H1 (cell line): ENCODE measurements around the gene NDEL1. TPM values are rescaled to one million over a fixed set of nuclear protein-coding genes. Genes with fewer than 3 reads are reported as not detected.

Experiments
- CTCF ChIA-PET: fragments of 300-600 bp; sonication (Branson Sonifier 250); formaldehyde crosslinking; loops from one replicate; lab custom pipeline; 2021; ENCODE audit not compliant: partially characterized antibody; lab: Charles Lee
- POLR2A ChIA-PET: fragments of 300-600 bp; sonication (Branson Sonifier 250); formaldehyde crosslinking; loops from one replicate; lab custom pipeline; 2021; ENCODE audit warnings: inconsistent platforms; ENCODE audit not compliant: partially characterized antibody; lab: Charles Lee
- DNase-seq, 2 experiments: peaks; one replicate each; pipeline versions ENCODE4 v3.0.0 to v3.0.0-alpha.2; 2010 to 2022; ENCODE audit warnings: low spot score in 2 of 2, low read depth in 1 of 2, mixed read lengths in 1 of 2
- FAIRE-seq: peaks from 2 replicates; lab custom pipeline; 2011; peaks lifted over from hg19 to GRCh38; lab: Jason Lieb, UNC
- H2AFZ ChIP-seq: 2 replicates; pipeline ENCODE4 v1.8.1; 2012; ENCODE audit warnings: low read length, inconsistent platforms
- H2AK5ac ChIP-seq: 2 replicates; pipeline ENCODE4 v1.6.1; 2013; ENCODE audit warnings: low read depth, low read length
- H2BK120ac ChIP-seq: replicated peaks from 2 replicates; pipeline ENCODE3; 2013; ENCODE audit warnings: low read depth, low read length, inconsistent platforms
- H2BK12ac ChIP-seq: 2 replicates; pipeline ENCODE4 v1.6.1; 2013; ENCODE audit warnings: low read depth, low read length
- H2BK15ac ChIP-seq: 2 replicates; pipeline ENCODE4 v1.6.1; 2013; ENCODE audit warnings: low read length
- H2BK20ac ChIP-seq: 2 replicates; pipeline ENCODE4 v1.6.1; 2013; ENCODE audit warnings: low read length
- H2BK5ac ChIP-seq: 2 replicates; pipeline ENCODE4 v1.6.1; 2013; ENCODE audit warnings: low read depth, low read length
- H3K14ac ChIP-seq: 2 replicates; pipeline ENCODE4 v1.6.1; 2013; ENCODE audit warnings: inconsistent platforms; ENCODE audit not compliant: insufficient read length
- H3K18ac ChIP-seq: 2 replicates; pipeline ENCODE4 v1.6.1; 2013; ENCODE audit warnings: low read length; ENCODE audit errors: extremely low read depth
- H3K23ac ChIP-seq: 2 replicates; pipeline ENCODE4 v1.6.1; 2013; ENCODE audit warnings: inconsistent platforms; ENCODE audit not compliant: insufficient read length
- H3K23me2 ChIP-seq: 2 replicates; pipeline ENCODE4 v1.6.1; 2013; ENCODE audit warnings: low read depth, low read length
- H3K27ac ChIP-seq: 2 replicates; pipeline ENCODE4 v1.6.1; 2011; ENCODE audit warnings: low read depth, low read length, inconsistent platforms
- H3K27me3 ChIP-seq, 4 experiments: replicated peaks in 1 of 4; 1 replicate in 1 of 4; 2 replicates in 3 of 4; pipeline versions ENCODE4 v1.6.1 to v1.8.1; 2011 to 2013; ENCODE audit warnings: low read length in 3 of 4, mild to moderate bottlenecking in 3 of 4, inconsistent platforms in 2 of 4, mixed read lengths in 2 of 4, moderate library complexity in 1 of 4; ENCODE audit not compliant: control insufficient read depth in 3 of 4, insufficient read depth in 3 of 4; ENCODE audit errors: extremely low read depth in 1 of 4
- H3K36me3 ChIP-seq, 4 experiments: 2 replicates each; pipeline versions ENCODE4 v1.6.1 to v1.8.1; 2011 to 2013; ENCODE audit warnings: mild to moderate bottlenecking in 4 of 4, low read length in 3 of 4, moderate library complexity in 2 of 4, control low read depth in 1 of 4, inconsistent platforms in 1 of 4; ENCODE audit not compliant: insufficient read depth in 4 of 4, control insufficient read depth in 2 of 4
- H3K4ac ChIP-seq: replicated peaks from 2 replicates; pipeline ENCODE3; 2013; ENCODE audit warnings: low read length, low read depth, mixed read lengths, inconsistent platforms; ENCODE audit not compliant: insufficient read length
- H3K4me1 ChIP-seq, 4 experiments: replicated peaks in 1 of 4; 1 replicate in 1 of 4; 2 replicates in 3 of 4; pipeline versions ENCODE4 v1.6.1 to v1.8.1; 2011 to 2013; ENCODE audit warnings: low read length in 3 of 4, inconsistent platforms in 2 of 4, mixed read lengths in 1 of 4; ENCODE audit not compliant: insufficient read depth in 4 of 4, control insufficient read depth in 3 of 4
- H3K4me2 ChIP-seq, 2 experiments: 2 replicates each; pipeline versions ENCODE4 v1.6.1 to v1.8.1; 2011 to 2013; ENCODE audit warnings: low read depth in 2 of 2, low read length in 2 of 2, control low read depth in 1 of 2, inconsistent platforms in 1 of 2, mild to moderate bottlenecking in 1 of 2; ENCODE audit not compliant: insufficient read depth in 1 of 2
- H3K4me3 ChIP-seq, 4 experiments: fragments of 200-600, 300-600 bp in 1 of 4; sonication (generic), shearing (Covaris generic), sonication (Bioruptor Twin) in 1 of 4; 2 replicates each; pipeline versions ENCODE4 v1.5.1 to v1.8.1; 2011 to 2016; ENCODE audit warnings: low read length in 4 of 4, low read depth in 3 of 4, control low read depth in 2 of 4, inconsistent platforms in 2 of 4, mild to moderate bottlenecking in 2 of 4, mixed read lengths in 1 of 4, moderate library complexity in 1 of 4; ENCODE audit not compliant: insufficient read depth in 2 of 4; ENCODE audit errors: extremely low read depth in 1 of 4
- H3K56ac ChIP-seq: replicated peaks from 2 replicates; pipeline ENCODE3; 2013; ENCODE audit warnings: low read depth, mild to moderate bottlenecking, mixed read lengths, low read length, inconsistent platforms; ENCODE audit not compliant: insufficient read length
- H3K79me1 ChIP-seq: 2 replicates; pipeline ENCODE4 v1.6.1; 2013; ENCODE audit warnings: low read depth, low read length, control low read depth
- H3K79me2 ChIP-seq, 2 experiments: 2 replicates each; pipeline versions ENCODE4 v1.6.1 to v1.8.1; 2012 to 2013; ENCODE audit warnings: low read length in 2 of 2, mild to moderate bottlenecking in 2 of 2, inconsistent platforms in 1 of 2; ENCODE audit not compliant: insufficient read depth in 2 of 2, control insufficient read depth in 1 of 2
- H3K9ac ChIP-seq, 4 experiments: replicated peaks in 1 of 4; 1 replicate in 1 of 4; 2 replicates in 3 of 4; pipeline versions ENCODE4 v1.6.1 to v1.8.1; 2011 to 2013; ENCODE audit warnings: low read depth in 3 of 4, low read length in 3 of 4, control low read depth in 2 of 4, mild to moderate bottlenecking in 2 of 4, moderate library complexity in 2 of 4, inconsistent platforms in 1 of 4; ENCODE audit errors: extremely low read depth in 1 of 4
- H3K9me3 ChIP-seq, 2 experiments: 2 replicates each; pipeline versions ENCODE4 v1.6.1 to v1.8.1; 2012 to 2013; ENCODE audit warnings: mild to moderate bottlenecking in 2 of 2, moderate library complexity in 2 of 2, control low read depth in 1 of 2, inconsistent platforms in 1 of 2, low read depth in 1 of 2, low read length in 1 of 2, mixed read lengths in 1 of 2; ENCODE audit not compliant: insufficient read depth in 2 of 2
- H4K20me1 ChIP-seq, 2 experiments: replicated peaks in 1 of 2; 2 replicates each; pipeline versions ENCODE3 to v1.8.1; 2011 to 2013; ENCODE audit warnings: inconsistent platforms in 2 of 2, low read length in 2 of 2, mild to moderate bottlenecking in 1 of 2; ENCODE audit not compliant: insufficient read depth in 2 of 2, control insufficient read depth in 1 of 2
- H4K5ac ChIP-seq: 2 replicates; pipeline ENCODE4 v1.6.1; 2013; ENCODE audit warnings: low read length, low read depth, mixed read lengths, inconsistent platforms; ENCODE audit not compliant: insufficient read length
- H4K8ac ChIP-seq: 2 replicates; pipeline ENCODE4 v1.8.0; 2013; ENCODE audit warnings: mild to moderate bottlenecking, moderate library complexity, low read length, inconsistent platforms; ENCODE audit not compliant: insufficient read depth; ENCODE audit errors: extremely low read depth
- H4K91ac ChIP-seq: replicated peaks from 2 replicates; pipeline ENCODE3; 2013; ENCODE audit warnings: low read length, mixed read lengths, inconsistent platforms; ENCODE audit not compliant: insufficient read length
- CEBPB ChIP-seq: IDR thresholded peaks from 2 replicates; pipeline ENCODE4 v1.6.1; 2012; ENCODE audit warnings: low read depth, low read length
- CREB1 ChIP-seq: IDR thresholded peaks from 2 replicates; pipeline ENCODE4 v1.6.1; 2012; ENCODE audit warnings: inconsistent platforms
- TCF12 ChIP-seq: IDR thresholded peaks from 2 replicates; pipeline ENCODE4 v1.6.1; 2011; ENCODE audit warnings: low read depth, mild to moderate bottlenecking, low read length
- WGBS, 2 experiments: shearing (Covaris generic) in 1 of 2; methylation state at CpG; one replicate each; pipeline versions ENCODE4 v1.1.6 to v1.1.7; 2013 to 2015; ENCODE audit warnings: low lambda C conversion rate in 2 of 2, mixed read lengths in 2 of 2, inconsistent platforms in 1 of 2, low coverage in 1 of 2, missing lambda C conversion rate in 1 of 2; ENCODE audit not compliant: insufficient replicate concordance in 2 of 2, insufficient coverage in 1 of 2, insufficient read length in 1 of 2; ENCODE audit errors: extremely low coverage in 1 of 2, missing lambda C conversion rate in 1 of 2; 5-methylcytosine and 5-hydroxymethylcytosine counted together
- polyA plus RNA-seq, 7 experiments: library from polyadenylated mRNA; depleted of rRNA in 3 of 7; stranded (reverse) in 5 of 7; unstranded in 2 of 7; fragments of >200 nt in 5 of 7; fragments of 200-250 nt in 2 of 7; gene quantifications; 1 replicate in 5 of 7; 2 replicates in 1 of 7; 4 replicates in 1 of 7; pipeline versions ENCODE4 v1.2.1 to v1.2.3, GENCODE V29; 2011 to 2013; ENCODE audit warnings: missing spikeins in 2 of 7, mixed read lengths in 2 of 7
- total RNA-seq: library from RNA; stranded (reverse); fragmentation: NEBNext Ultra II Directional; extraction: Animal tissue kit (Norgen Biotek cat#: 25700); gene quantifications from 2 replicates; pipeline ENCODE4 v1.2.1, GENCODE V29; 2021
- TF ChIP-seq, protein P1 (sequence below): IDR thresholded peaks from 2 replicates; pipeline ENCODE4 v1.6.1; 2012; ENCODE audit warnings: low read length, inconsistent platforms

The NDEL1 gene
- total and polyA plus RNA-seq, 2 of the 8 experiments (the other 6 are each of a cell fraction or from before 2014, with no cell fraction given) = 31.1 to 32.9 TPM

DNA sequence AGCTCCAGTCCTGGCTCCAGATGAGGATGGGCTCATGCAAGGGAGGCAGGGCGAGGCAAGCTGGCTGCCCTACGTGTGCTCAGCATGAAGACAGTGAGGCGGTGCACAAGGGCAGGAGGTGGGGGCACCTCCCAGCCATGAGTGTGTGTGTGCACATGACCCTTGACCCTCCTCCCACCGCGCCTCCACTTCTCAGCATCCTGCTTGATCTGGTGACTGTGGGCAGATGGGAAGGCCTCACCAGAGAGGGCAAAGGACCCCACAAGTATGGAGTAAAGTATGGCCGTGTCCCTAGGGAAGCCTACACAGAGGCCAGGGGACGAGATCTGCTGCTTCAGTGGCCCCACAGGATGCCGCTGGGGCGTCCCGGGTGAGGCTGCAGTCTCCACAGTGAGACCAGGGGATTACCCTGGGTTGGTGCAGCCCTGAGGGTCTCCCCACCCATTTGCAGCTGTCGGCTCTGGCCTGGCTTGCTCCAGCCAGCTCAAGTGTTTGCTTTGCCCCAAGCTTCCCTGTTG lies 30.1 kb upstream of the NDEL1 start:
- Histone ChIP-seq H3K27ac (no peak overlapping the region; the same call in 1 of the 2 replicates), H3K9ac (no peak overlapping the region), H3K23ac (no peak overlapping the region), H3K4me2 (no peak overlapping the region), H3K79me1 (no peaks in the 10 kb centered on the region), H3K14ac (no peak overlapping the region), H4K5ac (no peak overlapping the region), H3K18ac (no peak overlapping the region), H2AFZ (no peak overlapping the region), H4K91ac (no peak overlapping the region), H3K56ac (no peak overlapping the region), H2BK5ac (no peak overlapping the region), H4K20me1 (no peaks in the 10 kb centered on the region), H3K79me2 (no peaks in the 10 kb centered on the region), H4K8ac (no peak overlapping the region), H3K4ac (no peak overlapping the region), H3K27me3 (no peaks in the 10 kb centered on the region), H3K4me1 (peaks cover 0 to 10% (median 4%) of the 10 kb centered on the region in 4 experiments; a peak in 6 of 7 replicates), H2BK15ac (peak overlapping the region; percentile 29; the same call in 1 of the 2 replicates), H2BK12ac (no peak overlapping the region; the same call in 1 of the 2 replicates), H3K23me2 (no peaks in the 10 kb centered on the region; the same call in 1 of the 2 replicates), H2BK120ac (no peak overlapping the region), H3K9me3 (no peaks in the 10 kb centered on the region), H2BK20ac (no peak overlapping the region), H3K36me3 (no peaks in the 10 kb centered on the region), H3K4me3 (no peak overlapping the region), H2AK5ac (no peak overlapping the region)
- ChIA-PET POLR2A (interaction anchor here (1.2 to 1.4 kb wide), 2 partner anchors 11 to 29 kb away, joined by 4 to 6 read pairs; partner anchors contain the start of gene KRABD2), CTCF (interaction anchor here (1.6 kb wide), 1 partner anchor 65 kb away, joined by 4 read pairs; no protein-coding TSS in a partner anchor)
- TF ChIP-seq CREB1 (no peak), TCF12 (no peak), CEBPB (no peak)
- TF ChIP-seq, protein P1, sequence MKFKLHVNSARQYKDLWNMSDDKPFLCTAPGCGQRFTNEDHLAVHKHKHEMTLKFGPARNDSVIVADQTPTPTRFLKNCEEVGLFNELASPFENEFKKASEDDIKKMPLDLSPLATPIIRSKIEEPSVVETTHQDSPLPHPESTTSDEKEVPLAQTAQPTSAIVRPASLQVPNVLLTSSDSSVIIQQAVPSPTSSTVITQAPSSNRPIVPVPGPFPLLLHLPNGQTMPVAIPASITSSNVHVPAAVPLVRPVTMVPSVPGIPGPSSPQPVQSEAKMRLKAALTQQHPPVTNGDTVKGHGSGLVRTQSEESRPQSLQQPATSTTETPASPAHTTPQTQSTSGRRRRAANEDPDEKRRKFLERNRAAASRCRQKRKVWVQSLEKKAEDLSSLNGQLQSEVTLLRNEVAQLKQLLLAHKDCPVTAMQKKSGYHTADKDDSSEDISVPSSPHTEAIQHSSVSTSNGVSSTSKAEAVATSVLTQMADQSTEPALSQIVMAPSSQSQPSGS = no peak
- no peak for FAIRE-seq
- WGBS, 2 experiments = 96% methylated on average over 9 of the region's 11 CpGs; no CpG with 5 or more reads in 1 of the 2 experiments
- no peak for DNase-seq
